Brain microvascular endothelial cell (primary cell): Measurements from ENCODE around the gene FAM131C.
A peak's percentile ranks its signal among the peaks of the same experiment; 100 is the strongest.

Experiments used
- DNase-seq: peaks from one replicate; pipeline ENCODE4 v3.0.0-alpha.2; 2020
- H3K27ac ChIP-seq: fragments of 250-450 bp; sonication (Bioruptor Pico); 2 replicates; pipeline ENCODE4 v1.5.1; 2020; ENCODE audit warnings: mild to moderate bottlenecking, moderate library complexity
- H3K27me3 ChIP-seq: fragments of 250-450 bp; sonication (Bioruptor Pico); replicated peaks from 2 replicates; pipeline ENCODE4 v1.5.1; 2020; ENCODE audit warnings: mild to moderate bottlenecking
- H3K36me3 ChIP-seq: fragments of 250-450 bp; sonication (Bioruptor Pico); replicated peaks from 2 replicates; pipeline ENCODE4 v1.5.1; 2020; ENCODE audit warnings: mild to moderate bottlenecking
- H3K4me3 ChIP-seq: 2 replicates; pipeline ENCODE4 v1.5.1; 2011; ENCODE audit warnings: low read depth, mild to moderate bottlenecking, control low read depth, low read length, moderate library complexity
- in situ Hi-C: cut with HindIII; loops from 2 replicates; pipeline ENCODE4 v1.10.0; 2017; ENCODE audit warnings: low sequenced_read_pairs, low pct_ligation_motif_present
- TF ChIP-seq, protein P1 (sequence below): IDR thresholded peaks from 2 replicates; pipeline ENCODE4 v1.5.1; 2011; ENCODE audit warnings: low read depth, mild to moderate bottlenecking, moderate library complexity, low read length, control low read depth, inconsistent platforms; ENCODE audit errors: missing control alignments

Gene FAM131C

DNA sequence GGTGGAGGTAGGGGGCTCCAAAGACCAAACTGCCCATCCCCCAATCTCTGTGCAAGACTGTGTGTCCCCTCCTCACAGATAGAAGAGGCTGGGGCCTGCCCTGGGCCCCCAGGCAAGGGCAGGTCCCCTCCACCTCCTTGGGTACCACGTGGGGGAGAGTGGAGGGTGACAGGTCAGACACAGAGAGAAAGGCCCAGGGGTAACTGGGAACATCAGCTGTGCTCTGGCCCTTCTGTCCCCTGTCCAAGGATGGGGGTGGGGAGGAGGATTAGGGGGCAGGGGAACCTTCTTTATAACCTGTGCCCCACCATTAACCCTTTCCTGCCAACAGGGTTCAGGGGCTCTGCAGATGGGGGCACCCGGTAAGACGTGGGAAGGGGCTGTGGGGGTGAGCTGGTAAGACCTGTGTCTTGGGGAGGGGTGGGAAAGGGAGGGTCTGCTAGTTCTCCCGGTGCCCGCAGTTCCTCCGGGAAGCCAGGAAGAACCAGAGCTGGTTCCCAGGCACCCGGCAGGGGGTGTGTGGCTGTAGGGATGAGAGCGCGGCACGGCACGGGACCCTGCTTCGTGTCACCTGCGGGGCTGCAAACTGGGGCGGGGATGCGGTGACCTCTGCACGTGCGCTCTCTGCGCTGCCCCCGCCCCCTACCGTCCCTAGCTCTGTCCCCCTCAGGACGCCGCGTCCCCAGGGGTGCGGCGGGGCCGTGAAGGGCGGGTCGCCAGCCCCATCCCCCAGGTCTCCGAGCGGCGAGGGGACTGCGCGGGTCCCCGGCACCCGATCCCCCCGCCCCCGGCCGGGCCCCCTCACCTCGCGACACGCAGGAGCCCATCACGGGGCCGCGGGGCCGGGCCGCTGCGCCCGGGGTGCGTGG lies 601 bp downstream of the FAM131C start:
- in situ Hi-C loops = no loop called here
- no peak for DNase-seq
- H3K36me3 ChIP-seq = no peaks in the 10 kb centered on the region
- H3K4me3 ChIP-seq = peak overlapping the region; percentile 43
- no peaks in the 10 kb centered on the region for H3K27me3 ChIP-seq
- no peak overlapping the region for H3K27ac ChIP-seq
- TF ChIP-seq, protein P1, sequence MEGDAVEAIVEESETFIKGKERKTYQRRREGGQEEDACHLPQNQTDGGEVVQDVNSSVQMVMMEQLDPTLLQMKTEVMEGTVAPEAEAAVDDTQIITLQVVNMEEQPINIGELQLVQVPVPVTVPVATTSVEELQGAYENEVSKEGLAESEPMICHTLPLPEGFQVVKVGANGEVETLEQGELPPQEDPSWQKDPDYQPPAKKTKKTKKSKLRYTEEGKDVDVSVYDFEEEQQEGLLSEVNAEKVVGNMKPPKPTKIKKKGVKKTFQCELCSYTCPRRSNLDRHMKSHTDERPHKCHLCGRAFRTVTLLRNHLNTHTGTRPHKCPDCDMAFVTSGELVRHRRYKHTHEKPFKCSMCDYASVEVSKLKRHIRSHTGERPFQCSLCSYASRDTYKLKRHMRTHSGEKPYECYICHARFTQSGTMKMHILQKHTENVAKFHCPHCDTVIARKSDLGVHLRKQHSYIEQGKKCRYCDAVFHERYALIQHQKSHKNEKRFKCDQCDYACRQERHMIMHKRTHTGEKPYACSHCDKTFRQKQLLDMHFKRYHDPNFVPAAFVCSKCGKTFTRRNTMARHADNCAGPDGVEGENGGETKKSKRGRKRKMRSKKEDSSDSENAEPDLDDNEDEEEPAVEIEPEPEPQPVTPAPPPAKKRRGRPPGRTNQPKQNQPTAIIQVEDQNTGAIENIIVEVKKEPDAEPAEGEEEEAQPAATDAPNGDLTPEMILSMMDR = peak; percentile 50

- Histone ChIP-seq H3K4me3 (no peak overlapping the region), H3K27ac (no peak overlapping the region), H3K36me3 (no peaks in the 10 kb centered on the region), H3K27me3 (no peaks in the 10 kb centered on the region)
- DNase-seq = no peak
- TF ChIP-seq, protein P1 = no peak
- in situ Hi-C loops = no loop called here
Observed at GRCh38 chr1:16072095-16072494, 1.4 kb downstream of the FAM131C start.

DNA sequence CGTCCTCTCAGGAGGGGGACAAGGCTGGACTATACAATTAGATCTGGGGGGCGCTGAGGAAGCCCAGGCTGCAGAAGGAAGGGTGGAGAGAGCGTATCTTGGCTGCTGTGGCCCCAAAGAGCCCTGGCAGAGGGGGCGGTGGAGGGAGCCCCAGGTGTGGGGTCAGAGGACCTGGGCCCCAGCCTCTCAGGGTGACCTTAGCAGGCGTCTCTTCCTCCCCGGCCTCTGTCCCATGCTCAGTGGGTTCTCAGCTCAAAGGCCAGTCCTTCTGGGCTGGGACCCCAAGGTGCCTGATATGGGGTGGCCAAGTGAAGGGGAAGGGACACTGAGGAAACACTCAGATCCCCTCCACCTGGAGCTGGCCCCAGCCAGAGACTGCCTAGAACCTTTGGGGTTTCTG lies 1.8 kb downstream of the FAM131C start:
- no peak for DNase-seq
- Histone ChIP-seq H3K36me3 (no peaks in the 10 kb centered on the region), H3K4me3 (no peak overlapping the region), H3K27me3 (no peaks in the 10 kb centered on the region), H3K27ac (no peak overlapping the region)
- in situ Hi-C loops = no loop called here
- TF ChIP-seq, protein P1 = no peak

- in situ Hi-C loops = no loop called here
- Histone ChIP-seq H3K27me3 (no peaks in the 10 kb centered on the region), H3K27ac (no peak overlapping the region), H3K4me3 (no peak overlapping the region), H3K36me3 (no peaks in the 10 kb centered on the region)
- TF ChIP-seq, protein P1 = no peak
- DNase-seq = no peak
Observed at GRCh38 chr1:16070640-16071355, 2.7 kb downstream of the FAM131C start.

- no peak for DNase-seq
- no peak overlapping the region for H3K27ac ChIP-seq
- TF ChIP-seq, protein P1 = no peak
- in situ Hi-C loops = no loop called here
- no peaks in the 10 kb centered on the region for H3K36me3 ChIP-seq
- no peaks in the 10 kb centered on the region for H3K27me3 ChIP-seq
- H3K4me3 ChIP-seq = no peak overlapping the region
Observed at GRCh38 chr1:16068356-16069270, 4.8 kb downstream of the FAM131C start.
